ENCODE data around the gene SCEL. TPM values are rescaled to one million over a fixed set of nuclear protein-coding genes. Genes with fewer than 3 reads are reported as not detected.

SCEL gene
- total and polyA plus RNA-seq, 2 experiments from 2014 or later: not detected

DNA sequence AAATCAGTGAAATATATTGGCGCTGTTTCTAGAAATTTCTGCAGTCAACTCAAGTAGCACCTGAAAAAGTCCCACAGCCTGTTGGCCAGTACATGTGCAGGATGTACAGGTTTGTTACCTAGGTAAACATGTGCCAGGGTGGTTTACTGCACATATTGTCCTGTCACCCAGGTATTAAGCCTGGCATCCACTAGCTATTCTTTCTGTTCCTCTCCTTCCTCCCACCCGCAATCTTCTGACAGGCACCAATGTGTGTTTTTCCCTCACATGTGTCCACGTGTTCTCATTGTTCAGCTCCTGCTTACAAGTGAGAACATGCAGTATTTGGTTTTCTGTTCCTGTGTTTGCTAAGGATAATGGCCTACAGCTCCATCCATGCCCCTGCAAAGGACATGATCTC lies 13.1 kb upstream of the SCEL start (continued):
- TF ChIP-seq, protein P1, sequence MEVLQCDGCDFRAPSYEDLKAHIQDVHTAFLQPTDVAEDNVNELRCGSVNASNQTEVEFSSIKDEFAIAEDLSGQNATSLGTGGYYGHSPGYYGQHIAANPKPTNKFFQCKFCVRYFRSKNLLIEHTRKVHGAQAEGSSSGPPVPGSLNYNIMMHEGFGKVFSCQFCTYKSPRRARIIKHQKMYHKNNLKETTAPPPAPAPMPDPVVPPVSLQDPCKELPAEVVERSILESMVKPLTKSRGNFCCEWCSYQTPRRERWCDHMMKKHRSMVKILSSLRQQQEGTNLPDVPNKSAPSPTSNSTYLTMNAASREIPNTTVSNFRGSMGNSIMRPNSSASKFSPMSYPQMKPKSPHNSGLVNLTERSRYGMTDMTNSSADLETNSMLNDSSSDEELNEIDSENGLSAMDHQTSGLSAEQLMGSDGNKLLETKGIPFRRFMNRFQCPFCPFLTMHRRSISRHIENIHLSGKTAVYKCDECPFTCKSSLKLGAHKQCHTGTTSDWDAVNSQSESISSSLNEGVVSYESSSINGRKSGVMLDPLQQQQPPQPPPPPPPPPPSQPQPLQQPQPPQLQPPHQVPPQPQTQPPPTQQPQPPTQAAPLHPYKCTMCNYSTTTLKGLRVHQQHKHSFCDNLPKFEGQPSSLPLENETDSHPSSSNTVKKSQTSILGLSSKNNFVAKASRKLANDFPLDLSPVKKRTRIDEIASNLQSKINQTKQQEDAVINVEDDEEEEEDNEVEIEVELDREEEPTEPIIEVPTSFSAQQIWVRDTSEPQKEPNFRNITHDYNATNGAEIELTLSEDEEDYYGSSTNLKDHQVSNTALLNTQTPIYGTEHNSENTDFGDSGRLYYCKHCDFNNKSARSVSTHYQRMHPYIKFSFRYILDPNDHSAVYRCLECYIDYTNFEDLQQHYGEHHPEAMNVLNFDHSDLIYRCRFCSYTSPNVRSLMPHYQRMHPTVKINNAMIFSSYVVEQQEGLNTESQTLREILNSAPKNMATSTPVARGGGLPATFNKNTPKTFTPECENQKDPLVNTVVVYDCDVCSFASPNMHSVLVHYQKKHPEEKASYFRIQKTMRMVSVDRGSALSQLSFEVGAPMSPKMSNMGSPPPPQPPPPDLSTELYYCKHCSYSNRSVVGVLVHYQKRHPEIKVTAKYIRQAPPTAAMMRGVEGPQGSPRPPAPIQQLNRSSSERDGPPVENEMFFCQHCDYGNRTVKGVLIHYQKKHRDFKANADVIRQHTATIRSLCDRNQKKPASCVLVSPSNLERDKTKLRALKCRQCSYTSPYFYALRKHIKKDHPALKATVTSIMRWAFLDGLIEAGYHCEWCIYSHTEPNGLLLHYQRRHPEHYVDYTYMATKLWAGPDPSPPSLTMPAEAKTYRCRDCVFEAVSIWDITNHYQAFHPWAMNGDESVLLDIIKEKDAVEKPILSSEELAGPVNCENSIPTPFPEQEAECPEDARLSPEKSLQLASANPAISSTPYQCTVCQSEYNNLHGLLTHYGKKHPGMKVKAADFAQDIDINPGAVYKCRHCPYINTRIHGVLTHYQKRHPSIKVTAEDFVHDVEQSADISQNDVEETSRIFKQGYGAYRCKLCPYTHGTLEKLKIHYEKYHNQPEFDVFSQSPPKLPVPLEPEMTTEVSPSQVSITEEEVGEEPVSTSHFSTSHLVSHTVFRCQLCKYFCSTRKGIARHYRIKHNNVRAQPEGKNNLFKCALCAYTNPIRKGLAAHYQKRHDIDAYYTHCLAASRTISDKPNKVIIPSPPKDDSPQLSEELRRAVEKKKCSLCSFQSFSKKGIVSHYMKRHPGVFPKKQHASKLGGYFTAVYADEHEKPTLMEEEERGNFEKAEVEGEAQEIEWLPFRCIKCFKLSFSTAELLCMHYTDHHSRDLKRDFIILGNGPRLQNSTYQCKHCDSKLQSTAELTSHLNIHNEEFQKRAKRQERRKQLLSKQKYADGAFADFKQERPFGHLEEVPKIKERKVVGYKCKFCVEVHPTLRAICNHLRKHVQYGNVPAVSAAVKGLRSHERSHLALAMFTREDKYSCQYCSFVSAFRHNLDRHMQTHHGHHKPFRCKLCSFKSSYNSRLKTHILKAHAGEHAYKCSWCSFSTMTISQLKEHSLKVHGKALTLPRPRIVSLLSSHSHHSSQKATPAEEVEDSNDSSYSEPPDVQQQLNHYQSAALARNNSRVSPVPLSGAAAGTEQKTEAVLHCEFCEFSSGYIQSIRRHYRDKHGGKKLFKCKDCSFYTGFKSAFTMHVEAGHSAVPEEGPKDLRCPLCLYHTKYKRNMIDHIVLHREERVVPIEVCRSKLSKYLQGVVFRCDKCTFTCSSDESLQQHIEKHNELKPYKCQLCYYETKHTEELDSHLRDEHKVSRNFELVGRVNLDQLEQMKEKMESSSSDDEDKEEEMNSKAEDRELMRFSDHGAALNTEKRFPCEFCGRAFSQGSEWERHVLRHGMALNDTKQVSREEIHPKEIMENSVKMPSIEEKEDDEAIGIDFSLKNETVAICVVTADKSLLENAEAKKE (CRISPR knock-in tag; IDR thresholded peaks at IDR 0.05): no peak
- TF ChIP-seq, protein P2, sequence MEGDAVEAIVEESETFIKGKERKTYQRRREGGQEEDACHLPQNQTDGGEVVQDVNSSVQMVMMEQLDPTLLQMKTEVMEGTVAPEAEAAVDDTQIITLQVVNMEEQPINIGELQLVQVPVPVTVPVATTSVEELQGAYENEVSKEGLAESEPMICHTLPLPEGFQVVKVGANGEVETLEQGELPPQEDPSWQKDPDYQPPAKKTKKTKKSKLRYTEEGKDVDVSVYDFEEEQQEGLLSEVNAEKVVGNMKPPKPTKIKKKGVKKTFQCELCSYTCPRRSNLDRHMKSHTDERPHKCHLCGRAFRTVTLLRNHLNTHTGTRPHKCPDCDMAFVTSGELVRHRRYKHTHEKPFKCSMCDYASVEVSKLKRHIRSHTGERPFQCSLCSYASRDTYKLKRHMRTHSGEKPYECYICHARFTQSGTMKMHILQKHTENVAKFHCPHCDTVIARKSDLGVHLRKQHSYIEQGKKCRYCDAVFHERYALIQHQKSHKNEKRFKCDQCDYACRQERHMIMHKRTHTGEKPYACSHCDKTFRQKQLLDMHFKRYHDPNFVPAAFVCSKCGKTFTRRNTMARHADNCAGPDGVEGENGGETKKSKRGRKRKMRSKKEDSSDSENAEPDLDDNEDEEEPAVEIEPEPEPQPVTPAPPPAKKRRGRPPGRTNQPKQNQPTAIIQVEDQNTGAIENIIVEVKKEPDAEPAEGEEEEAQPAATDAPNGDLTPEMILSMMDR (conservative IDR thresholded peaks at IDR 0.05; ENCODE audit: low read depth in 2 of 2): no peak
- TF ChIP-seq STAT1 (IDR thresholded peaks at IDR 0.05; ENCODE audit: unreplicated experiment): no peak
- TF ChIP-seq, protein P3, sequence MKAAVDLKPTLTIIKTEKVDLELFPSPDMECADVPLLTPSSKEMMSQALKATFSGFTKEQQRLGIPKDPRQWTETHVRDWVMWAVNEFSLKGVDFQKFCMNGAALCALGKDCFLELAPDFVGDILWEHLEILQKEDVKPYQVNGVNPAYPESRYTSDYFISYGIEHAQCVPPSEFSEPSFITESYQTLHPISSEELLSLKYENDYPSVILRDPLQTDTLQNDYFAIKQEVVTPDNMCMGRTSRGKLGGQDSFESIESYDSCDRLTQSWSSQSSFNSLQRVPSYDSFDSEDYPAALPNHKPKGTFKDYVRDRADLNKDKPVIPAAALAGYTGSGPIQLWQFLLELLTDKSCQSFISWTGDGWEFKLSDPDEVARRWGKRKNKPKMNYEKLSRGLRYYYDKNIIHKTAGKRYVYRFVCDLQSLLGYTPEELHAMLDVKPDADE (IDR thresholded peaks at IDR 0.05): no peak
- TF ChIP-seq EZH2 (IDR thresholded peaks at IDR 0.05; ENCODE audit: low read depth, unreplicated experiment): no peak
- TF ChIP-seq, protein P4, sequence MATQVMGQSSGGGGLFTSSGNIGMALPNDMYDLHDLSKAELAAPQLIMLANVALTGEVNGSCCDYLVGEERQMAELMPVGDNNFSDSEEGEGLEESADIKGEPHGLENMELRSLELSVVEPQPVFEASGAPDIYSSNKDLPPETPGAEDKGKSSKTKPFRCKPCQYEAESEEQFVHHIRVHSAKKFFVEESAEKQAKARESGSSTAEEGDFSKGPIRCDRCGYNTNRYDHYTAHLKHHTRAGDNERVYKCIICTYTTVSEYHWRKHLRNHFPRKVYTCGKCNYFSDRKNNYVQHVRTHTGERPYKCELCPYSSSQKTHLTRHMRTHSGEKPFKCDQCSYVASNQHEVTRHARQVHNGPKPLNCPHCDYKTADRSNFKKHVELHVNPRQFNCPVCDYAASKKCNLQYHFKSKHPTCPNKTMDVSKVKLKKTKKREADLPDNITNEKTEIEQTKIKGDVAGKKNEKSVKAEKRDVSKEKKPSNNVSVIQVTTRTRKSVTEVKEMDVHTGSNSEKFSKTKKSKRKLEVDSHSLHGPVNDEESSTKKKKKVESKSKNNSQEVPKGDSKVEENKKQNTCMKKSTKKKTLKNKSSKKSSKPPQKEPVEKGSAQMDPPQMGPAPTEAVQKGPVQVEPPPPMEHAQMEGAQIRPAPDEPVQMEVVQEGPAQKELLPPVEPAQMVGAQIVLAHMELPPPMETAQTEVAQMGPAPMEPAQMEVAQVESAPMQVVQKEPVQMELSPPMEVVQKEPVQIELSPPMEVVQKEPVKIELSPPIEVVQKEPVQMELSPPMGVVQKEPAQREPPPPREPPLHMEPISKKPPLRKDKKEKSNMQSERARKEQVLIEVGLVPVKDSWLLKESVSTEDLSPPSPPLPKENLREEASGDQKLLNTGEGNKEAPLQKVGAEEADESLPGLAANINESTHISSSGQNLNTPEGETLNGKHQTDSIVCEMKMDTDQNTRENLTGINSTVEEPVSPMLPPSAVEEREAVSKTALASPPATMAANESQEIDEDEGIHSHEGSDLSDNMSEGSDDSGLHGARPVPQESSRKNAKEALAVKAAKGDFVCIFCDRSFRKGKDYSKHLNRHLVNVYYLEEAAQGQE (IDR thresholded peaks at IDR 0.05; ENCODE audit: unreplicated experiment): no peak
